Measurements from ENCODE around the gene ACER1. TPM values are rescaled to one million over a fixed set of nuclear protein-coding genes. Genes with fewer than 3 reads are reported as not detected.
"Not testable (repeated sequence)": the region's sequence is repeated elsewhere in the genome, so short reads cannot be mapped to it uniquely, and the experiment has no call there.

ACER1 gene
- total RNA-seq, 1 donor from 2014 or later = not detected

DNA sequence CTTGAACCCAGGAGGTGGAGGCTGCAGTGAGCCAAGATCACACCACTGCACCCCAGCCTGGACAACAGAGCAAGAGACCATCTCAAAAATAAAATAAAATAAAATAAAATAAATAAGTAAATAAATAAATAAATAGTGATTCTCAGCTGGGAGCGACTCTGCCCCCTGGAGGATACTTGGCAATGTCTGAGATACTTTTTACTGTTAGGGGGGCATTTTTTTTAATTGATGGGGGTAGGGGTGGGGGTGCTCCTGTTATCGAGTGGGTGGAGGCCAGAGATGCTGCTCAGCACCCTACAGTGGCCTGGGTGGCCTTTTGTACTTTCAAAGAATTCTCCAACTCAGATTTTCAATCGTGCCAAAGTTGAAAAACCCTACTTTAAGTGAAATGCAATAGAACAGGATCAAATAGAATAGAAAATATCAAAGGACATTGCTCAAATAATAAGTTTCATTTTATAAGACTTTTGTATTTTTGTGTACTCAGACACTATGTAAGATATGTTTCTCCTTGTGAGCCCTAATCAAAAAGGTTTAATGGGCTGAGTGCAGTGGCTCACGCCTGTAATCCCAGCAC, 20.8 kb upstream of the ACER1 start:
- peaks cover 5% of the 10 kb centered on the region for H3K27me3 Mint-ChIP-seq (ENCODE audit: low read depth)
- no peak overlapping the region for H3K4me3 Mint-ChIP-seq
- no peaks in the 10 kb centered on the region for H3K36me3 Mint-ChIP-seq
- no peak overlapping the region for H3K27ac Mint-ChIP-seq
- TF ChIP-seq, protein P1, sequence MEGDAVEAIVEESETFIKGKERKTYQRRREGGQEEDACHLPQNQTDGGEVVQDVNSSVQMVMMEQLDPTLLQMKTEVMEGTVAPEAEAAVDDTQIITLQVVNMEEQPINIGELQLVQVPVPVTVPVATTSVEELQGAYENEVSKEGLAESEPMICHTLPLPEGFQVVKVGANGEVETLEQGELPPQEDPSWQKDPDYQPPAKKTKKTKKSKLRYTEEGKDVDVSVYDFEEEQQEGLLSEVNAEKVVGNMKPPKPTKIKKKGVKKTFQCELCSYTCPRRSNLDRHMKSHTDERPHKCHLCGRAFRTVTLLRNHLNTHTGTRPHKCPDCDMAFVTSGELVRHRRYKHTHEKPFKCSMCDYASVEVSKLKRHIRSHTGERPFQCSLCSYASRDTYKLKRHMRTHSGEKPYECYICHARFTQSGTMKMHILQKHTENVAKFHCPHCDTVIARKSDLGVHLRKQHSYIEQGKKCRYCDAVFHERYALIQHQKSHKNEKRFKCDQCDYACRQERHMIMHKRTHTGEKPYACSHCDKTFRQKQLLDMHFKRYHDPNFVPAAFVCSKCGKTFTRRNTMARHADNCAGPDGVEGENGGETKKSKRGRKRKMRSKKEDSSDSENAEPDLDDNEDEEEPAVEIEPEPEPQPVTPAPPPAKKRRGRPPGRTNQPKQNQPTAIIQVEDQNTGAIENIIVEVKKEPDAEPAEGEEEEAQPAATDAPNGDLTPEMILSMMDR (IDR thresholded peaks at IDR 0.05; ENCODE audit: unreplicated experiment) = peak; percentile 39
- H3K4me1 Mint-ChIP-seq = peaks cover 6% of the 10 kb centered on the region
- no peak for DNase-seq (ENCODE audit: low spot score in 2 of 2, unreplicated experiment in 2 of 2)
- H3K9me3 Mint-ChIP-seq = no peaks in the 10 kb centered on the region

GRCh38 chr19:6352381-6353165, 19.2 kb upstream of the ACER1 start:
- Mint-ChIP-seq H3K27ac (no peak overlapping the region), H3K4me1 (peaks cover under 1% of the 10 kb centered on the region), H3K36me3 (no peaks in the 10 kb centered on the region), H3K4me3 (no peak overlapping the region), H3K9me3 (no peaks in the 10 kb centered on the region), H3K27me3 (ENCODE audit: low read depth) (peaks cover 10% of the 10 kb centered on the region)
- no peak for DNase-seq (ENCODE audit: low spot score in 2 of 2, unreplicated experiment in 2 of 2)
- TF ChIP-seq, protein P1 (IDR thresholded peaks at IDR 0.05; ENCODE audit: unreplicated experiment) = no peak

GRCh38 chr19:6350688-6351087, 17.3 kb upstream of the ACER1 start:
- DNase-seq (ENCODE audit: low spot score in 2 of 2, unreplicated experiment in 2 of 2) = no peak
- no peaks in the 10 kb centered on the region for H3K4me1 Mint-ChIP-seq
- H3K9me3 Mint-ChIP-seq = no peaks in the 10 kb centered on the region
- TF ChIP-seq, protein P1 (IDR thresholded peaks at IDR 0.05; ENCODE audit: unreplicated experiment) = no peak
- peaks cover 10% of the 10 kb centered on the region for H3K27me3 Mint-ChIP-seq (ENCODE audit: low read depth)
- no peaks in the 10 kb centered on the region for H3K36me3 Mint-ChIP-seq
- no peak overlapping the region for H3K27ac Mint-ChIP-seq
- H3K4me3 Mint-ChIP-seq = no peak overlapping the region

DNA sequence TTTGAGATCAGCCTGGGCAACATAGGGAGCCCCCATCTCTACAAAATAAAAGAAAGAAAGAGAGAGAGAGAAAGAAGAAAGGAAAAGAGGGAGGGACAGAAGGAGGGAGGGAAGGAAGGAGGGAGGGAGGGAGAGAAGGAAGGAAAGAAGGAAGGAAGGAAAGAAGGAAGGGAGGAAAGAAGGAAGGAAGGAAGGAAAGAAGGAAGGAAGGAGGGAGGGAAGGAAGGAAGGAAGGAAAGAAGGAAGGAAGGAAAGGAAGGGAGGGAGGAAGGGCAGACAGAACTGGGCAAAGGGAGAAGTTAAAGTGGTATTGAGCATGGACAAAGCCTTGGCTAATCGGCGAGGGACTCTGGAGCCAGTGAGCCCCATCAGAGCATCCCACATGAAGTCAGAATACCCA, 15.9 kb upstream of the ACER1 start:
- not testable (repeated sequence) for H3K27ac Mint-ChIP-seq; DNase-seq (ENCODE audit: low spot score in 2 of 2, unreplicated experiment in 2 of 2)
- peaks cover 10% of the 10 kb centered on the region for H3K27me3 Mint-ChIP-seq (ENCODE audit: low read depth)

DNA sequence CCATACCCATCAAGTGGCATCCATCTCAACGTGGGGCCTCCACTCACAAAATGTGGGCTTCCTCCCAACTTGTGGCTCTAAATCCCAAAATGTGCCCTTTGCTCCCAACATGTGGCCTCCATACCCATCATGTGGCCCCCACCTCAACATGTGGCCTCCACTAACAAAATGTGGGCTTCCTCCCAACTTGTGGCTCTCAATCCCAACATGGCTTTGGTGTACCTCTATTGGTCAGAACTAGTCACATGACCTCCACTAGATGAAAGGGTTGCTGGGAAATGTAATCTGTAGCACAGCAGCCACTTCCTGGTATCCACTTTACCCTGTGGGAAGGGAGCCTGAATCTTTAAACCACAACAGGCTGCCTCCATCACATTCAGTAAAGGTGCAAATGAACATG, 10.1 kb upstream of the ACER1 start:
- H3K36me3 Mint-ChIP-seq = no peaks in the 10 kb centered on the region
- H3K4me1 Mint-ChIP-seq = peaks cover 2% of the 10 kb centered on the region
- TF ChIP-seq, protein P1 (IDR thresholded peaks at IDR 0.05; ENCODE audit: unreplicated experiment) = no peak
- no peak overlapping the region for H3K4me3 Mint-ChIP-seq
- H3K27ac Mint-ChIP-seq = no peak overlapping the region
- DNase-seq (ENCODE audit: low spot score in 2 of 2, unreplicated experiment in 2 of 2) = no peak
- H3K27me3 Mint-ChIP-seq (ENCODE audit: low read depth) = peaks cover 5% of the 10 kb centered on the region
- H3K9me3 Mint-ChIP-seq = peaks cover 6% of the 10 kb centered on the region

More for the DNA sequence above, 15.9 kb upstream of the ACER1 start:
- H3K4me3 Mint-ChIP-seq, H3K4me1 Mint-ChIP-seq, H3K36me3 Mint-ChIP-seq, H3K9me3 Mint-ChIP-seq: not testable (repeated sequence)

- no peak overlapping the region for H3K27ac Mint-ChIP-seq
- H3K4me3 Mint-ChIP-seq = no peak overlapping the region
- H3K4me1 Mint-ChIP-seq = peaks cover 2% of the 10 kb centered on the region
Measured at GRCh38 chr19:6340493-6341201, 7.2 kb upstream of the ACER1 start.

More at GRCh38 chr19:6340493-6341201, 7.2 kb upstream of the ACER1 start:
- Mint-ChIP-seq H3K36me3 (no peaks in the 10 kb centered on the region), H3K9me3 (peaks cover 6% of the 10 kb centered on the region), H3K27me3 (ENCODE audit: low read depth) (peaks cover 4% of the 10 kb centered on the region)
- TF ChIP-seq, protein P1 (IDR thresholded peaks at IDR 0.05; ENCODE audit: unreplicated experiment) = no peak
- DNase-seq (ENCODE audit: low spot score in 2 of 2, unreplicated experiment in 2 of 2) = no peak

Measured in mesothelial cell of epicardium (in vitro differentiated cells).